Ovary (tissue), 3 donors: Measurements from ENCODE around the gene TCF12.

Experiments
- CTCF ChIP-seq, 3 donors: fragments of 450-650 bp in 2 of 3; fragments of 200-600 bp in 1 of 3; IDR thresholded peaks; one replicate each; pipeline versions ENCODE4 v1.5.1 to v1.8.0; 2016 to 2022; ENCODE audit warnings: antibody characterized with exemption in 3 of 3, mild to moderate bottlenecking in 1 of 3
- EP300 ChIP-seq: sonication (generic); formaldehyde crosslinking; IDR thresholded peaks from one replicate; pipeline ENCODE4 v1.6.1; 2017; ENCODE audit warnings: antibody characterized with exemption
- POLR2A ChIP-seq: fragments of 450-650 bp; IDR thresholded peaks from one replicate; pipeline ENCODE4 v1.6.1; 2017; ENCODE audit warnings: antibody characterized with exemption, mild to moderate bottlenecking, moderate library complexity
- donor health status: DM: no; HTN: no; CAD: no.

GRCh38 chr15:56893364-56893678 is 25.1 kb upstream of the TCF12 start:
- TF ChIP-seq POLR2A (no peak), CTCF (IDR thresholded peaks at IDR 0.05) (no peak), EP300 (no peak)
